Glomerular visceral epithelial cell (primary cell): Measurements from ENCODE around the gene MZT1.

Experiments used
- DNase-seq: peaks from one replicate; pipeline ENCODE4 v3.0.0-alpha.2; 2016; ENCODE audit errors: extremely low spot score

MZT1 gene

DNA sequence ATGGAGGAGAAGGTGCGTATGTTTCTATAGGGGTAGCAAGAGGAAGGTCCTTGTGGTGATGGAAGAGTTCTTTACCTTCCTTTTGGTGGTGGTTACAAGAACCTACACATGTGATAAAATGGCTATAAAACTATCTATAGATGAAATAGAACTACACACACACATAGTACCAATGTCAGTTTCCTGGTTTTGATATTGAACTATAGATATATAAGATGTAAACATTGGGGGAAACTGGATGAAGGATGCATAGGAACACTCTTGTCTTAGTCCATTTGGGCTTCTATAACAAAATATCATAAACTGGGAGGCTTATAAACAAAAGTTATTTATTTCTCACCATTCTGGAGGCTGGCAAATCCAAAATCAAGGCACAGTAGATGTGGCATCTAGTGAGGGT is 47.1 kb downstream of the MZT1 start:
- no peak for DNase-seq

DNA sequence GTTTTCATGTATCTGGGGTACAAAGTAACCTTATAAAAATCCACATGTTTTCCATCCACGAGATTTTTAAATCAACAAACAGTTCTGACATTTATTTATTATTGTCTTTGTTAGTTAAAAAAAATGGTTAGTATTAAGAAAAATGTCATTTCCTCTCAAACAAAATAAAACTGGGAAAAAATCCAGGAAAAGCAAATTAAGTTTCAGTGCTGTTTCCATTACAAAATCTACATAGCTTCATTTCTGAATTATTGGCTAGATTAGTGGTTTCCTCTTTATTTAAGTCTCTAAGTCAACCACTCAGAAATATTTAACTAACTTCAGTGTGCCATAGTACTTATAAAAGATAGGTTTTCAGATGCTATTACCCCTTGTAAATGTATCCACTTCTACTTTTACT is 49.1 kb downstream of the MZT1 start:
- DNase-seq: no peak

DNA sequence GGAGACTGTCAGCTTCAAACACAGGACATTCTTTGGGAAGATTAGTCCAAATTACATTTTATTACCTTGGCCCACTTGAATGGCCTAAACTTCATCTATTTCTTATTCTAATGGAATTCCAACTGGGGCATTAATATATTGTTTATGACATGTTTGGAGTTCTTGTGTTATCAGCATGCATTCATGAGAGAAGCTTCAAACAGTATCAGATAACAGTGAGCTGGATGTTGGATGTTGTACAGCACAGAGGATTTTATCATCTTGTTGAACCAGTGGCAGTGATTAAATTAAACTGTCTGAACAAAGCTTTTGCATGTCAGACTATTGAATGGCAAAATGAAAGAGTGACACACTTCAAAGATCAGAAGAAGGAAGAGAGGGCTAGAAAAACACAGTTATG is 50.0 kb downstream of the MZT1 start:
- no peak for DNase-seq

DNA sequence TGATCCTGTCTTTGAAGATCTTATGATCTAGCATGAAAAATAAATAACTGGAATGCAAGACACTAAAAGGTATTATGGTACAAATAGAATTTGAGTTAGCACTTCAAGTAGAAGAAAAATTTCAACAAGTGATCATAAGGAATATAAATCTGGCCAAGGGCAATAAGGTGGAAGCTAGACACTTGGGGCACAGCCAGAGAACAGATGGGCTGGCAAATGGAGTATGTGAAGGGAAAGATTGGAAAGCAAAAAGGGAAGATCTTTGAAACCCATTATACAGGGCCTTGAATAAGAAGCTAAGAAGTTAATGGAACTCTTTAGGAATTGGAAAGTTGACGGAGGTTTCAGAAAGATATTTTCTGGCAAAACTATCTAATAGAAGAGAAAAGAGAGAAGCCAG is 61.0 kb downstream of the MZT1 start:
- DNase-seq: no peak

DNA sequence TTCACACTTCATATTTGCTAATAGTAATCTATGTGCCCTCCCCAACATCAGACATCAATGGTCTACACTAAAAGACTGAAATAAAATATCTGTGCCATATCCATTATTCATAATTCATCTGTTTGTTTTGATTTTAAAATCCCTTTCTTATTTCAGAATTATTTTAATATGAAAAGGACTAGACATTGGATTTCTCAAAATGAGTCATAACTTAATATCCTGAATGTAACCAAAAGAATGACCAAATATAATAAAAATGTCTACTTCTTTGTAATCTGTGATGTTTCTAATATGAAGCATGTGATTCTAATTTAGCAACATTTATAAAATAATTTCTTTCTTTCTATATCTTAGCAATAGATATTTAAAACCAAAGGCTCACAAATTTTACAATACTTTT is 64.9 kb downstream of the MZT1 start:
- no peak for DNase-seq
